ENCODE measurements around the gene RASSF4.

RASSF4 gene

DNA sequence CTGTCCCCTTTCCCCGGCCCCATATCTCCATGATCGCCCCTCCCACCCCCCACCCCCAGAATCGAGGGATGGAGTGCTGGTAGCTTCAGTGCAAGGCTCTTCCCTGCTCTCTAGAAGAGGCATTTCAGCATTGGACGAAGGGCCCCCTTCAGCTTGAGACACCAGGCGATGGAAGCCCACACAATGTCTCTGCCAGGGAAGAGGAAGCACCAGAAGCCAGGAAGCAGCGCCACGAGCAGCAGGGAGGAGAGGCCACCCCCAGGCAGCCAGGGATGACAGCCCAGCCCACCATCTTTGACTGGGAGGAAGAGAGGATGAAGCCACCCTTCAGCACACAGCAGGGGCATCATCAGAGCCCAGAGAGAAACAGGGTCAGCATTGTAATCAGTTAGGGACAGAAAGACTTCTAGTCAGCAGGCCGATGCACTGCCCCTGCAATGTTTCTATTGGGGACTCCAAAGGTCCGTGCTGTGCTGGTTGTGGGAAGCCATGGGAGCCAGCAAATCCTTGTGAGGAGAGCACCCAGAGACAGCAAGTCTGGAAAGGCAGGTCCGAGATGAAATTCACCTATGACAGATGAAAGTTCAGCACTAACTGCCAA, 32.8 kb upstream of the RASSF4 start:
- no peak overlapping the region for H3K27ac ChIP-seq

DNA sequence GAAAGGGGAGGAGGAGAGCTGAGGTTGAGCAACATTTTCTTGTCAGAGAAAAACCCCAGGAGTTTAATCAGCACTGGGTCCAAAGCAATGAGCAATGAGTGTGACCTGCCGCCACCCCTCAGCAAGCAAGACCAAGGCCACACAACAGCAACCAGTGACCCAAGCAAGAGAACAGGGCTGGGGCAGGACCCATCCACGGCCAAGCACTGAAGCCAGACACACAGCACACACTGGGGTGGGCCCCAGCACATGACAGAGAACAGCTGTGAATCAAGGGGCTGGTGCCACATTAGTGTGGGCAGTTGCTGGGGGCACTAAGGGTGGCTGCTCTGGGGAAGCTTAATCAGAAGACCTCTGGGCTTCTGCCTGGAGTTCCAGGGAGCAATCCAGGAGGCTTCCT, 32.2 kb upstream of the RASSF4 start:
- Histone ChIP-seq H3K27ac (no peak overlapping the region), H3K4me3 (no peak overlapping the region)

More for the DNA sequence above, 32.8 kb upstream of the RASSF4 start:
- H3K4me3 ChIP-seq: no peak overlapping the region

DNA sequence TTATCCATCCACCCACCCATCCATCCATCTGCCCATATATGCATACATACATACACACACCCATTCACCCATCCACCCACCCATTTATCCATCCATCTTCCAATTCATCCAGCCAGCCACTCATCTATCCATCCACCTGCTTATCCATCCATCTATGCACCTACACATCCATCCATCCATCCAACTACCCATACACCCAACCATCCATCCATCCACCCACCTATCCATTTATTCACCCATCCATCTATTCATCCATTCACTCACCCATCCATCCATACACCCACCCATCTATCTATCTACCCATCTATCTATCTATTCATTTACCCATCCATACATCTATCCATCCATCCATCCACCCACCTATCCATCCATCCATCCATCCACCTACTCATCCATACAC, 31.1 kb upstream of the RASSF4 start:
- Histone ChIP-seq H3K4me3 (no peak overlapping the region), H3K27ac (no peak overlapping the region)

DNA sequence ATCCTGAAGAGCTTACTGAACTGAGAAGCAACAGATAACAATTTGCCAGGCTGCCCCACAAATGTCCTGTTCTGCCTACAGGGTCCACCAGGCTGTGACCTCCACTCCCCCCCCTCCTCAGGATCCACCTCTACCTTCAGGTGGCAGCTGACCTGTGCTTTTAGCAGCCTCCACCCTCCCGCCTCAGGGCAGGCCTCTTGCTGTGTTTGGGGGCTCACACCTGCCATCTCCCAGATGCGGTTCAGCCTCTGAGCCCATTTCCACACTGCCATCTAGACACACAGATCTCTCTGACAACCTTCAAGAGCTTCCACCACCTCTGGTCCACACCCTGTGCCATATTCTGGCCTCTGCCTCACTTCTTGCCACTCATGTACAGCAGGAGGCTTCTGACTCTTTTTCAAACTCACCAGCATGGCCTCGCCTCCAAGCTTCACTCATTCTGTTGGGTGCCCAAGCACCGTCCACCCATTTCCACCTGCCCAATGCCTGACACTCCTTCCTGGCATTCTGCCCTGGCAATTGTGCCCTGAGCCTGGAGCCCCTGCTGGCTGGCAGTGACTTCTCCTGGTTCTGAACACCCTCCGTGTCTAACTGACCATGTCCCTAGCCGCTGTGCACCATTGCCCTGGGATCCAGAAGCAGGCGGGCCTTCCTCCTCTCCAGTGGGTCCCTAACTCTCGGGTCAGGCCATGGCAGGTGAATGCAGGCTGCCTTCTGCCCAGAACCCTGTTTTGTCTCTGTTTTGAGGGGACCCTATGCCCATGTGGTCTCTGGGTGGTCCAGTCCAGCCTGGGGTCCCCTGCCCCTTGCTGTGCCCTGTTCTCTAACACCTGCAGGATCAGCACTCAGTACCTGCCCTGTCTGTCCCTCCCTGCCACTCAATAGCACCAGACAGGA, 30.0 kb upstream of the RASSF4 start:
- H3K27ac ChIP-seq: no peak overlapping the region
- no peak overlapping the region for H3K4me3 ChIP-seq

DNA sequence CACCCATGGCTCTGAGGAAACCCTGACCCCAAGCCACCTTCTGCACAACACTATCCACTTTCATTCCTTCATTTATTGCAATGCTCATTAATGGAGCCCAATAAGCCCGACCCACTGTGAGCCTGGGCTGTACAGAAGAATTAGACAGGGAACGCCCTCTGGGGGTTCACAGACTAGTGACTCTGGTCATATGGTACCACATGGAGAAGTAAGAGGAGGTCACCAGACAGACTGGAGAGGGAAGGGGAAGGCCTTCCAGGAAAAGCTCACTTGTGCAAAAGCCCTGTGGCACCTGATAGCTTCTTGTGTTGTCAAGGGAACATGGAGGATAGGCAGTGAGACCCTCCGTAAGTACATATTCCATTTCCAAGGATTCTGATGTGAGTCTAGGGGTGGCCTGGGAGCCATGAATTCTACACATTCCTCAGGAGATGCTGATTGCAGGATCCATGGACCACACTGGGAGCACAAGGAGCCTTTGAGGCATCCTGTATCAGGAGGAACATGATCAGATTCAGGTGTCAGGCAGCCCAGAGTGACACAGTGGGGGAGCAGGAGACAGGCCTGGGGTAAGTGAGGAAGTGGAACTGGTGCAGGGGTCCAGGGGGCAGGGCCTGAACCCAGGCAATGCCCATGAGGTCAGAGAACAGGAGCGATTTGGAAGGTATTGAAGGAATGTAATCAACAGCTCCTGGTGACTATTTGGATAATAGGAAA, 28.5 kb upstream of the RASSF4 start:
- H3K27ac ChIP-seq: no peak overlapping the region
- no peak overlapping the region for H3K4me3 ChIP-seq

DNA sequence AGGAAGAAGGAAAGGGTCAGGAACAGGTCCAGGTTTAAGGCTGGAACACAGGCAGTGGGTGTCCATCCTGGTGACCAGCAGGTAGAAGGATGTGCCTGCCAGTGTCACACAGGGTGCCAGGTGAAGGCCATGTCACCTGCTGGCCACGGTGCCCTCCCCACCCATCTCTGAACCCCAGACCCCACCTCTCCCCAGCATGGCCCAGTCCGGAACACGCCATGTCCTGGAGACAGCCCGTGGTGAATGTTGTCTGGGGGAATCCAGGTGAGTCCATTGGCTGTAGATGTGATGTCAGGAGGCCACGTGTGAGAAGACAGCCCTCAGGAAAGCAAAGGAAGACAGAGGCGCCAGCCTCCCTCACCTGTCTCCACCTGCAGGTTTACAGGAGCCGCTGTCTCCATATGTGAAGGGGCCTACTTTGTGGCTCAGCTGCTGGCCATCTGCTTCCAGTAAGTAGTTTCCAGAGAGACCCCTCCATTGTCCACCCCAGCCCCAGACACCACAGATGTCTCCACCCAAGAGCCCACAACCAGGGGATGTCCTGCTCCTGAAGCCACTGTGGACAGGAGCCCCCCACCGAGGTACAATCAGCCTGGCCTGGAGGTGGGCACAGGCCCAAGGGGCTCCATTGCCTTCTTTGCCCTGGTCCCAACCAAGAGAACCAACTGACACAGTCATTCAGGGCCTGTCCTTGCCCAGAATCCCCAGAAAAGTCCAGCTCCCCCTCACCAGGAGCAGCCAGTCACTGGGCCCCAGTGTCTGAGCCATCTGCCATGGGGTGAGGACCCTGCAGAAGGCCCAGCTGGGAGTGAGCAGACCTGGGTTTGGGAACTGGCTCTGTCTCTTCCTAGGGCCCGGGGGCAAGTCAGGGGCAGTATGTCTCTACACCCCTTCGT, 27.7 kb upstream of the RASSF4 start:
- H3K27ac ChIP-seq: no peak overlapping the region

DNA sequence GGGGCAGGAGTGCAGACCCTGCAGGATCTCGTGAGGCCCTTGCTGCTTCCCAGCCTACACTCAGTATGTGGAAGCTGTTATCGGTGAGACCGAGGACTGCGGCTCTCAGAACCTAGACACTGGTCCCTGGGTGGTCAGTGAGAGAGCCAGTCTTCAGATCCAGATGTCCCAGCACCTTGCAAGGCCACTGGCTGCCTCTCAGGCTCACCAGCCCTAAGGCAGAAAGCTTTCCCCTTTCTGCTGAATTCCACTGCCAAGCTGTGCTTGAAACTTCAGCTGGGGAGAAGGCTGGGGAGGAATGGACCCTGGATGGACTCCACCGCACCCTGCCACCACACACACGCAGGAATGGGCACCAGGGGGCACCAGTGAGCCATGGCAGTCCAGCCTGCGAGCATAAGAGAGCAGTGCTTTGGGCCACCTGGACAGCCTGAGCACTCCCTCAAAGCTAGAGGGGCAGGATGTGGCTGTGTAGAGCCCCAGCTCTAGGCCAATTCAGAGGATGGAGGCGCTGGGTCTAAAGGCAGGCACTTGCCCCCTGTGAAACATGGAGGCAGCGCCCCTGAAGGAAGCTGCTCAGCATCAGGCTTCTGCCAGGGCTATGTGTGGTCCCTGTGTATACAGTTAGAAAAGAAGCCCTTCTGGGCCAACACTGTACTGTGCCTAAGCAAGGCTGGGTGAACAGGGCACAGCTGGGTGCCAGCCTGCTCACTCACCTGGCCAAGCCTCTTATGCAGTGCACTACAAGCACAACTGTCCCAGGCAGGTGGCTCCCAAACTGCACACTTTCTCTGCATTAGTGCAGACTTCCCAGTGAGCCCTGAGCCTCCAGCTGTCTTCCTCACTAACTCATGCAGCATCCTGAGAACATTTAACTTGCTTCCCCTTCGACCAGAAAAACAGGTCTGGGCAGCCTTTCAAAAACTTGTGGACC, 26.8 kb upstream of the RASSF4 start:
- no peak overlapping the region for H3K27ac ChIP-seq
- H3K4me3 ChIP-seq: no peak overlapping the region

More for the DNA sequence above, 27.7 kb upstream of the RASSF4 start:
- no peak overlapping the region for H3K4me3 ChIP-seq

DNA sequence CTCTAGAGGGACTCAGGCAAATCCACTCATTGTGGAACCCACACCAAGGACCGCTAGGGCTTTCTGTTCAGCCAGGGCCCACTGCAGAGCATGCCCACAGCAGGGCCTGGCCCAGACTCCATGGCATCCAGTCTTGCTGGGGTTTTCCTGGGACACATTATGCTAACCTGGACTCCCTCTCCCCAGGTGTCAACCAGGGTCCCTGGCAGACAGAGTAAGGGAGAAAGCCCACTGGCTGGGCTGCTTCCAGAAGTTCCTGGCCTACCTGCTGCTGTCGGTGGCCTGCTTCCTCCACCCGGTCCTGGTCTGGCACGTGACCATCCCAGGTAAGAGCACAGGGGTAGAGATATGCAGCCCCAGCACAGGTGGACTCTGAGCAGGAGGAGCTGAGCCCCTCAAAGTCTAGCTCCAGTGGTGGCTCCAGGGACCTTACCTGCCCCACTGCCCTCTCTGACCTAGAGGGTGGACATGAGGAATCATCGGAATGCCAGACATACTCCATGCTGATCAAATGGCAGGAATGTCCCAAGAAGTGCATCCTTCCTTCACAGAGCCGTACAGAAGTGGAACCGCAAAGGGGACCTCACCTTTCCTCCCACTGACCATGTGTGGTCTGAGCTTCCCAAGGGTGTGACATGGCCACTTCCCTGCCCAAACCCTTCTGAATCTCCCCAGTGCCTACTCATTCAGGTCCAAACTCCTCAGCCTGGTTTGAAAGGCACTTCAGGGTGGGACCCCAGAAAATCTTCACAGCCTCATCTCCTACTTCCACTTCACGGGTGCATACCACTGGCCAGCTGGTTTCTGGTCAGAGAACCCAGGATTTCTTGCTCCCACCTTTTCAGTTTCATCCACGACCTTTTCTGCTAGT, 25.9 kb upstream of the RASSF4 start:
- no peak overlapping the region for H3K4me3 ChIP-seq
- no peak overlapping the region for H3K27ac ChIP-seq

DNA sequence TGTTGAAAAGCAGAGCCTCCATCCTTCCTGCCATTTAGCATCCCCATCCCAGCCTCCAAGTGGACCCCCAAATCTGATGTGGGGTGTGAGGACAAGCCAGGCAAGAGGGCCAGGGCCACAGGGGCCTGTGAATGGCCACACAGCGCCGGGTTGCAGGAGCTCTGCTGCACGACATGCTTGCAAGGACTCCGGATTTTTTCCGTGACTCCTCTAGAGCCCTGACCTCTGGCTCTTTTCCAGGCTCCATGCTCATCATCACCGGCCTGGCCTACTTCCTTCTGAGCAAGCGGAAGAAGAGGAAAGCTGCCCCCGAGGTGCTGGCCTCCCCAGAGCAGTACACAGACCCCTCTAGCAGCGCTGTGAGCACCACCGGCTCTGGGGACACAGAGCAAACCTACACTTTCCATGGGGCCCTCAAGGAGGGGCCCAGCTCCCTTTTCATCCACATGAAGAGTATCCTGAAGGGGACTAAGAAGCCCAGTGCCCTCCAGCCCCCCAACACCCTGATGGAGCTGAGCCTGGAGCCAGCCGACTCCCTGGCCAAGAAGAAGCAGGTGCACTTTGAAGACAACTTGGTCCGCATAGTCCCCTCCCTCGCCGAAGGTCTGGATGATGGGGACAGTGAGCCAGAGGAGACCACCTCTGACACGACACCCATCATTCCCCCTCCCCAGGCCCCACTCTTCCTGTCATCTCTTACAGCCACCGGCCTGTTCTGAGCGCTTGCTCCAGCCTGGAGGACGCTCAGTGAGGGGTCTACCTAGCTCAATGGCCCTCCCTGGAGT, 25.0 kb upstream of the RASSF4 start:
- no peak overlapping the region for H3K4me3 ChIP-seq
- H3K27ac ChIP-seq: peak overlapping the region in 6 of 21 experiments; percentile 7 to 71 (median 47)

DNA sequence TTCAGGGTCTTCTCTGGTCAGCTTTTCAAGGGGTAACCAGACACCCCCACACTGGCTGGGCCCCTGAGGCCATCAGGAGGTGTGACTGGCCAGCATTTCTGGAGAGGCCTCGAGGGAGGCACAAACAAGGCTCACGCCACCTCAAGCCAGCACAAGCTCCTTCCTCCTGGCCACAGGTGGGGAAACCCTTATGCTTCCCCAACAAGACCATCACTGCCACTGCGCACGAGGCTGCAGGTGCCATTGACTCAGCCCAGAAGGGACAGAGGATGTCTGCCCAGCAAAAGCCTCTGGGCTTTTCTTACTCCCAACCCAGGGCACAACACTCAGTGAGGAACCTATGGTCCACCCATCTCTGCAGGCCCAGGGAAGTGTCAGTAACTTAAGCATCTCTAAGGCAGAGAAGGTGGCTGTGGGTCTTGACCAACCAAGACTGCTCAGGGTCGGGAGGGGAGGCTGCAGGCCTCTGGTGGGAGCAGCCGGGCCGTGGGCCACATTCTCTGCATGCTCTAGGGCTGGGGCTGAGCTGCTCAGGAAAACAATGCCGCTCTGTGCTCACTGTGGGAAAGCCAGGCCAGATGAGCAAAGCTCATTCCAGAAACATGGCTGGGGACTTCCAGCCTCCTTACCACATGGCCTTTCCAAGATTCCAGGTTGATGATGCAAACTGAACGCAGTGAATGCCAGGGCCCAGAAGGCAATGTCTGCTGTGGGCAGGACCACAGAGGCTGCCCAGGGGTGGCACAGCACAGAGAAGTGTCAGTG, 24.2 kb upstream of the RASSF4 start:
- Histone ChIP-seq H3K27ac (peak overlapping the region in 11 of 21 experiments; percentile 7 to 72 (median 42)), H3K4me3 (no peak overlapping the region)

DNA sequence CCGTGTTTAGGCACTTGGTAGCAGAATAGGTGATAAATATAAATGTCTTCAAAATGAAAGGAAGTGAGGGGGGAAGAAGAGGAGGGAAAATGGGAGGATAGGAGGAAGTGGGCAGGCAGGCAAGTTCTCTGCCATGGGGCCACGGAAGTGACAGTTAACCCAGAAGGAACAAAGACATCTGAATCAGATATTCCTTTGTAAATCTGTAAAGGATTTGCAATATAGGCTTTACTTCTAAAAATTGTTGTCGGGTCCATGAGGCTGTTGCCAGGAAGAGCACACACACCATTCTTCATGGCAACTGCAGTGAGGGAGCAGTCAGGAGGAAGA, 23.7 kb upstream of the RASSF4 start:
- no peak overlapping the region for H3K4me3 ChIP-seq
- peak overlapping the region in 7 of 21 experiments; percentile 22 to 72 (median 51) for H3K27ac ChIP-seq

DNA sequence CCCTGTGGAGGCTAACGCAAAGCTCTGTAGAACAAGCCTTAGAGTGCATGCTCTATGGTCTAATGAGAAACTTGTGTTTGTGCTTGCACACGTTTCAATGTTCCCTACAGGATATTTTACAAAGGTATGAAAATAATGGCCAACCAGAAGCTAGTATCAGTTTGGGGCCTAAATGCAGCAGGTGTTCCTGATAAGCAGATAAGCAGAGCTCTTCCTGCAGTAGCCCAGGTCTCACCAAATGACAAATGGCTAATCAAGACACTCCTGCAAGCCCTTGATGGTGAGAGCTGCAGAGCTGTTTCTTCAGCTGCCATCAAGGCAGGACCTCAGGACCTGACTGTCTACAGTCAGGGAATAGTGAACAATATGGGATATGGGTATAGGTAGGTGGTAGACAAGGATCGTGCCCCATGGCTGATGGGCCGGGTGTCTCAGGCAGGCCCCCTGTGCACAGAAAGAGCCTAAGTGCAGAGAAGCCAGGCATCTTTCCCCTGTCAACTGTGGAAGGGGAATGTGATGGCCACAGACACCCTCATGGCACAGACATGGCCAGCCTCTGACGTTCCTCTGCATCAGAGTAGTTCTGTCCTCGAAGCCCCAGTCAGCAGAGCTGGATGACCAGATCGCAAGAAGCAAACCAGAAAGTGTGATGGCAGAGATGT, 23.2 kb upstream of the RASSF4 start:
- Histone ChIP-seq H3K27ac (peak overlapping the region in 4 of 21 experiments; percentile 29 to 71 (median 57)), H3K4me3 (no peak overlapping the region)

DNA sequence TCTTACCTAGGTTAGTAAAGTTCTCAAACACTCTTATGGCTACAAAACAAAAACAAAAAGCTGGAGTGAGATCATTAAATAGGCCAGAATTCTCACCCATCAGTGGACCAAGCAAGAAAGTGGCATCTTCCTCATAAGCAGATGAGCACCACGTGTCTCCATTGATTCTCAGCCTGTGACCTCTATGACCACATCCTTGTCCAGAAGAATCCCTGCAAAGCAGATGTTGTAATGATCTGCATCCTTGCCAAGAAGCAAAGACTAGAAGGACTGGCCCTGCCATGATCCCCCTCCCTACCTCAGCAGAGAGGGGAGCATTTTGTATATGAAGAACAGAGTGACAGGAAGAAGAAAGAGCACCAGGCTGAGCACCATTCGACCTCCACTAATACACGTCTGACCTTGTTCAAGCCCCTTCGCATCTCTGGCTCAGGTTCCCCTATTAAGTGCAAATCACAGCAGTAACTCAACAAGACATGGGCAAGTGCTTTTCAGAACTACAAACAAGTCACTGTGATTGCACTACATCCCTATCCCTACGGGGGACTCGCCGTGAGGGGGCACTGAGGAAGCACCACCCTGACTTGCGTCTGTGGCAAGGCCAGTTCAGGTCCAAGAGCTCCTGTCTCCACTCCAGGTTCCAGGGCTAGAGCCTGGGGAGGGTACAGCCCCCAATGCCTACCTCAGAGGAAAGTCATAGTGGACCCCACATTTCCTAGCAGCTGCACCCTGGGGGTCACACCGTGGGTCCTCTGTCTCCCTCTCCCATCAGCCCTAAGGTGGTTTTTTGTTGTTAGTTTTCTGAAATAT, 22.2 kb upstream of the RASSF4 start:
- Histone ChIP-seq H3K27ac (no peak overlapping the region), H3K4me3 (no peak overlapping the region)

DNA sequence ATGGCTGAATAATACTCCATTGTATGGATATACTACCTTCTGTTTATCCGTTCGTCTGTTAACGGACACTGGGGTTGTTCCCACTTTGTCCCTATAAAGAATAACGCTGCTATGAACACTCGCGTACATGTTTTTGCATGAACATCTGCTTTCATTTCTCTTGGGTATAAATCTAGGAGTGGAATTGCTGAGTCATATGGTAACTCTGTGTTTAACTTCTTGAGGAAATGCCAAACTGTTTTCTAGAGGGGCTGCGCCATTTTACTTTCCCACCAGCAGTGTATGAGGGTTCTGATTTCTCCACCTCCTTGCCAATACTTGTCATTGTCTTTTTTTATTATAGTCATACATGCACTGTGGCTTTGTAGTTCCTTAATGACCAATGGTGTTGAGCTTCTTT, 20.6 kb upstream of the RASSF4 start:
- Histone ChIP-seq H3K4me3 (no peak overlapping the region), H3K27ac (no peak overlapping the region)
